Astrocyte (in vitro differentiated cells and primary cell): ENCODE data around the gene KCNAB1. TPM values are rescaled to one million over a fixed set of nuclear protein-coding genes. Genes with fewer than 3 reads are reported as not detected.
A peak's percentile ranks its signal among the peaks of the same experiment; 100 is the strongest.

Source experiments
- DNase-seq: peaks from one replicate; pipeline ENCODE4 v3.0.0-alpha.2; 2010; ENCODE audit warnings: low read depth
- FAIRE-seq: peaks from 2 replicates; lab custom pipeline; 2011; peaks lifted over from hg19 to GRCh38; lab: Jason Lieb, UNC
- H2AFZ ChIP-seq: 2 replicates; pipeline ENCODE4 v1.6.0; 2012; ENCODE audit warnings: low read depth, low read length, inconsistent platforms
- H3K27ac ChIP-seq: 2 replicates; pipeline ENCODE4 v1.5.1; 2011; ENCODE audit warnings: low read depth, low read length, inconsistent platforms
- H3K27me3 ChIP-seq: 2 replicates; pipeline ENCODE4 v1.6.0; 2011; ENCODE audit warnings: low read length, inconsistent platforms; ENCODE audit not compliant: insufficient read depth
- H3K36me3 ChIP-seq: 2 replicates; pipeline ENCODE4 v1.5.1; 2011; ENCODE audit warnings: low read length, inconsistent platforms; ENCODE audit not compliant: insufficient read depth
- H3K4me1 ChIP-seq: 2 replicates; pipeline ENCODE4 v1.5.1; 2011; ENCODE audit warnings: low read length, inconsistent platforms; ENCODE audit not compliant: insufficient read depth
- H3K4me2 ChIP-seq: 2 replicates; pipeline ENCODE4 v1.6.0; 2012; ENCODE audit warnings: low read length, inconsistent platforms
- H3K4me3 ChIP-seq: 2 replicates; pipeline ENCODE4 v1.5.1; 2011; ENCODE audit warnings: low read depth, mild to moderate bottlenecking, low read length, inconsistent platforms; ENCODE audit not compliant: insufficient read depth
- H3K79me2 ChIP-seq: 2 replicates; pipeline ENCODE4 v1.6.0; 2012; ENCODE audit warnings: mild to moderate bottlenecking, low read length, inconsistent platforms; ENCODE audit not compliant: insufficient read depth
- H3K9ac ChIP-seq: 2 replicates; pipeline ENCODE4 v1.6.0; 2012; ENCODE audit warnings: mild to moderate bottlenecking, low read length, inconsistent platforms
- H3K9me3 ChIP-seq: 2 replicates; pipeline ENCODE4 v1.5.1; 2012; ENCODE audit warnings: low read depth, mild to moderate bottlenecking, low read length, inconsistent platforms; ENCODE audit not compliant: insufficient read depth
- H4K20me1 ChIP-seq: 2 replicates; pipeline ENCODE4 v1.6.0; 2012; ENCODE audit warnings: low read length, inconsistent platforms; ENCODE audit not compliant: insufficient read depth
- H3K27ac Mint-ChIP-seq: one replicate; pipeline ENCODE4 v1.8.0; 2021; ENCODE audit warnings: mild to moderate bottlenecking, mixed read lengths; ENCODE audit not compliant: unreplicated experiment
- H3K27me3 Mint-ChIP-seq: one replicate; pipeline ENCODE4 v1.8.0; 2021; ENCODE audit warnings: low read depth, mixed read lengths; ENCODE audit not compliant: unreplicated experiment
- H3K36me3 Mint-ChIP-seq: one replicate; pipeline ENCODE4 v1.8.0; 2021; ENCODE audit warnings: low read depth, mixed read lengths; ENCODE audit not compliant: unreplicated experiment
- H3K4me1 Mint-ChIP-seq: one replicate; pipeline ENCODE4 v1.8.0; 2021; ENCODE audit warnings: low read depth, mixed read lengths; ENCODE audit not compliant: unreplicated experiment
- H3K4me3 Mint-ChIP-seq: one replicate; pipeline ENCODE4 v1.8.0; 2021; ENCODE audit warnings: mild to moderate bottlenecking, moderate library complexity, mixed read lengths; ENCODE audit not compliant: unreplicated experiment
- H3K9me3 Mint-ChIP-seq: one replicate; pipeline ENCODE4 v1.8.0; 2021; ENCODE audit warnings: mild to moderate bottlenecking, mixed read lengths; ENCODE audit not compliant: unreplicated experiment
- CTCF ChIP-seq: IDR thresholded peaks from 2 replicates; pipeline ENCODE4 v1.5.1; 2011; ENCODE audit warnings: low read depth, mild to moderate bottlenecking, inconsistent platforms, low read length, moderate library complexity; ENCODE audit not compliant: insufficient read depth
- EZH2 ChIP-seq: IDR thresholded peaks from 2 replicates; pipeline ENCODE4 v1.6.1; 2012; ENCODE audit warnings: mild to moderate bottlenecking, low read length, inconsistent platforms; ENCODE audit not compliant: insufficient read depth
- total RNA-seq: library from RNA; stranded (reverse); gene quantifications from 2 replicates; pipeline ENCODE4 v1.2.1, GENCODE V29; 2021

Gene KCNAB1
- total RNA-seq, 1 donor from 2014 or later, result 0.30 TPM

DNA sequence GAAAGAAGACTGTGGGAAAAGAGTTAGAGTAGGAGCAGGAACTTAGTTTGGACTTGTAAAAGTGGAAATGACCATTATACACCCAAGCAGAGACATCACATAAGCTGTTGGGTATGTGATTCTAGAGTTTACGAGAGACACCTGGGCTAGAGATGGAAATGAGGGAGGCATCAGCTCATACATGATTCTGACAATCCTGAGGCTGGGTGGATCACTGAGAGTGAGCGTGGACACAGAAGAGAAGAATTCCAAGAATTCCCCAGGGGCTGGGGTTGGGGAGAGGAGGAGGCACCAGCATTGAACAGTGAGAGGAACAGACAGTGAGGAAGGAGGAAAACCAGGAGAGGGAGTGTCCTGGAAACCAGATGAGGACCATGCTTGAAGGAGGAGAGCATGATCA is 113.5 kb downstream of the KCNAB1 start:
- Mint-ChIP-seq H3K27me3 (no peaks in the 10 kb centered on the region), H3K36me3 (no peaks in the 10 kb centered on the region), H3K27ac (peak overlapping the region; percentile 17), H3K4me1 (peaks cover 13% of the 10 kb centered on the region), H3K4me3 (no peak overlapping the region), H3K9me3 (peaks cover 5% of the 10 kb centered on the region)
- Histone ChIP-seq H3K4me1 (no peaks in the 10 kb centered on the region), H3K27ac (no peak overlapping the region), H4K20me1 (no peaks in the 10 kb centered on the region), H3K27me3 (no peaks in the 10 kb centered on the region), H3K36me3 (no peaks in the 10 kb centered on the region), H3K79me2 (no peaks in the 10 kb centered on the region), H3K9me3 (no peaks in the 10 kb centered on the region), H2AFZ (no peak overlapping the region), H3K9ac (no peak overlapping the region), H3K4me2 (no peak overlapping the region), H3K4me3 (no peak overlapping the region)
- FAIRE-seq (no peak), DNase-seq (peak; percentile 15)
- TF ChIP-seq CTCF (no peak), EZH2 (no peak)

DNA sequence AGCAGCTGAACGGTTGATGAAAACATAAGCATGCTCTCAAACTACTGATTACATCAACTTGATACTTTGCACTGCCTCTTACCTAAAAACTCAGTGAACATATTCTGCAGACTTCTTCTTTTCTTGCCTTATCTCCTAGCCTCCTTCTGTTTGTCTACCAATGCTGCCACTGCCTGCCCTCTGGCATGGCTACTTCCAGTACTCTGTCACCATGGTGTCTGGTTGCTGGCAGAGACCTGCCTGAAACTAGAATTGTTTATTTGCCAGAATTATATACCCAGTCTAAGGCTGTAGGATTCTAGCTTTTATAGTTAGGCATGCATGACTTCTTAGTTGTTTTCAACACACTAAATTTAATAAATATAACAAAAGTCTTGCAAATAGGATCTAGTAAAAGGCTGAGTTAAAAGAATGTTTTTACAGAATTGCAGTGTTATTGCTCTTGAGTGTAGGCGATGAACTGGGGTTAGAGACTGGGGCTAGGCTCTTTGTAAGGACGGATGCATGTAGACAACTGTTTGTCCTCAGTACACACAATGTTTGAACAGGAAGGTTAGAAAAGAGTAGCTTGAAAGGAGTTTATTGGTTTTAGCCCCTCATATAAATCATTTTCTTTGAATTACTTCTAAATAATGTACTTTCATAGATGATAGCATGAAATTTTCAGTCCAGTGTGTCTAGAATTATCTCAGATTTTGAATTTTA is 116.3 kb downstream of the KCNAB1 start:
- no peak overlapping the region for H3K9ac ChIP-seq
- no peak overlapping the region for H2AFZ ChIP-seq
- no peaks in the 10 kb centered on the region for H3K9me3 ChIP-seq
- no peak overlapping the region for H3K4me2 ChIP-seq
- H3K36me3 Mint-ChIP-seq, result no peaks in the 10 kb centered on the region
- H3K4me3 Mint-ChIP-seq, result no peak overlapping the region
- no peak overlapping the region for H3K27ac Mint-ChIP-seq
- H3K27ac ChIP-seq, result no peak overlapping the region
- no peak for DNase-seq
- no peaks in the 10 kb centered on the region for H3K4me1 ChIP-seq
- TF ChIP-seq EZH2 (no peak), CTCF (no peak)
- no peaks in the 10 kb centered on the region for H3K36me3 ChIP-seq
- no peaks in the 10 kb centered on the region for H3K27me3 Mint-ChIP-seq
- no peak overlapping the region for H3K4me3 ChIP-seq
- H3K4me1 Mint-ChIP-seq, result peaks cover 13% of the 10 kb centered on the region
- peaks cover 4% of the 10 kb centered on the region for H3K9me3 Mint-ChIP-seq
- no peak for FAIRE-seq
- no peaks in the 10 kb centered on the region for H4K20me1 ChIP-seq
- no peaks in the 10 kb centered on the region for H3K79me2 ChIP-seq
- H3K27me3 ChIP-seq, result no peaks in the 10 kb centered on the region

- Histone ChIP-seq H3K4me3 (no peak overlapping the region), H3K4me1 (no peaks in the 10 kb centered on the region), H3K4me2 (no peak overlapping the region), H4K20me1 (no peaks in the 10 kb centered on the region), H3K27ac (no peak overlapping the region), H3K9me3 (no peaks in the 10 kb centered on the region), H3K36me3 (no peaks in the 10 kb centered on the region), H3K9ac (no peak overlapping the region), H3K79me2 (no peaks in the 10 kb centered on the region), H3K27me3 (peaks cover 2% of the 10 kb centered on the region), H2AFZ (no peak overlapping the region)
- Mint-ChIP-seq H3K4me1 (no peaks in the 10 kb centered on the region), H3K36me3 (no peaks in the 10 kb centered on the region), H3K4me3 (no peak overlapping the region), H3K9me3 (no peaks in the 10 kb centered on the region), H3K27ac (no peak overlapping the region), H3K27me3 (no peaks in the 10 kb centered on the region)
- DNase-seq (no peak), FAIRE-seq (no peak)
- TF ChIP-seq EZH2, result no peak
Measured at GRCh38 chr3:156240642-156241041, 120.3 kb downstream of the KCNAB1 start.
